Ovary (tissue), 9 donors: Measurements from ENCODE around the gene CD300LF. TPM values are rescaled to one million over a fixed set of nuclear protein-coding genes. Genes with fewer than 3 reads are reported as not detected.

Experiments
- DNase-seq, 5 donors: peaks; one replicate each; pipeline ENCODE4 v3.0.0-alpha.2; 2019 to 2020
- H3K27ac ChIP-seq, 2 donors: fragments of 200-600 bp; one replicate each; pipeline versions ENCODE4 v1.5.1 to v1.8.0; 2019 to 2022
- H3K27me3 ChIP-seq: fragments of 200-600 bp; one replicate; pipeline ENCODE4 v1.8.0; 2022
- H3K36me3 ChIP-seq: fragments of 200-600 bp; sonication (generic); one replicate; pipeline ENCODE4 v1.5.1; 2019
- H3K4me1 ChIP-seq: one replicate; pipeline ENCODE4 v1.8.1; 2013; ENCODE audit warnings: mild to moderate bottlenecking, moderate library complexity; ENCODE audit not compliant: insufficient read depth
- H3K4me3 ChIP-seq: fragments of 200-600 bp; sonication (generic); one replicate; pipeline ENCODE4 v1.5.1; 2017
- H3K9me3 ChIP-seq, 2 donors: fragments of 200-600 bp in 1 of 2; sonication (generic) in 1 of 2; one replicate each; pipeline versions ENCODE4 v1.5.1 to v1.8.1; 2013 to 2019; ENCODE audit warnings: mild to moderate bottlenecking in 1 of 2, moderate library complexity in 1 of 2
- CTCF ChIP-seq, 3 donors: fragments of 450-650 bp in 2 of 3; fragments of 200-600 bp in 1 of 3; IDR thresholded peaks; one replicate each; pipeline versions ENCODE4 v1.5.1 to v1.8.0; 2016 to 2022; ENCODE audit warnings: antibody characterized with exemption in 3 of 3, mild to moderate bottlenecking in 1 of 3
- EP300 ChIP-seq: sonication (generic); formaldehyde crosslinking; IDR thresholded peaks from one replicate; pipeline ENCODE4 v1.6.1; 2017; ENCODE audit warnings: antibody characterized with exemption
- POLR2A ChIP-seq: fragments of 450-650 bp; IDR thresholded peaks from one replicate; pipeline ENCODE4 v1.6.1; 2017; ENCODE audit warnings: antibody characterized with exemption, mild to moderate bottlenecking, moderate library complexity
- WGBS, 3 donors: extraction: QIAGEN DNeasy Blood & Tissue Kit in 1 of 3; methylation state at CpG; one replicate each; pipeline versions ENCODE4 v1.1.5 to v1.1.7; 2013 to 2017; 5-methylcytosine and 5-hydroxymethylcytosine counted together
- intact Hi-C, 4 donors: fragments of 100-400 bp; cut with DNase I; formaldehyde crosslinking; loops; one replicate each; pipeline versions ENCODE4 v1.11.0 to v1.15.1; 2022 to 2023
- polyA plus RNA-seq, 2 donors: library from polyadenylated mRNA; stranded (reverse); fragments of 200-250 nt in 1 of 2; fragments of 350-450 nt in 1 of 2; fragmentation: Illumina TruSeq in 1 of 2; extraction: RNeasy Lipid Tissue Mini Kit (QIAGEN cat#74804) in 1 of 2; gene quantifications; one replicate each; pipeline ENCODE4 v1.2.3, GENCODE V29; 2013 to 2014
- total RNA-seq, 7 donors: library from RNA; depleted of rRNA in 2 of 7; stranded (reverse); fragments of >200 nt in 2 of 7; fragmentation: NEBNext Ultra II Directional in 3 of 7; extraction: Animal tissue kit (Norgen Biotek cat#: 25700) in 3 of 7; gene quantifications; one replicate each; pipeline versions ENCODE4 v1.1.0 to v1.2.4, GENCODE V29; 2016 to 2023
- donor health status: DM: no; HTN: no; CAD: no; lungs with moderate emphysema.
- donor health status: DM: no; HTN: no; CAD: no.
- donor health status: Bipolar disorder and iron deficiency.
- donor health status: DM: yes; HTN: yes; CAD: no.
- donor health status: DM: no; HTN: no; CAD: no.
- donor health status: DM: yes; HTN: yes; CAD: no.

CD300LF gene
- total and polyA plus RNA-seq, 9 donors, result 0.23 to 3.9 (median 0.39) TPM; not detected in 1

GRCh38 chr17:74740641-74741387 is 28.1 kb upstream of the CD300LF start:
- H3K4me1 ChIP-seq, result peaks cover 12% of the 10 kb centered on the region
- H3K27me3 ChIP-seq, result no peaks in the 10 kb centered on the region
- no peak for DNase-seq
- H3K4me3 ChIP-seq, result no peak overlapping the region
- WGBS, 3 donors, result 80 to 87% (median 83%) methylated on average over 16 to 17 of the region's 17 CpGs
- intact Hi-C loops, result loop anchor here in 1 of 4 donors (5.0 to 10.0 kb wide), 3 partner anchors 126 to 526 kb away; partner anchors contain the start of gene TTYH2
- H3K36me3 ChIP-seq, result no peaks in the 10 kb centered on the region
- no peaks in the 10 kb centered on the region for H3K9me3 ChIP-seq
- TF ChIP-seq CTCF (IDR thresholded peaks at IDR 0.05), result no peak
- H3K27ac ChIP-seq, result no peak overlapping the region

- Histone ChIP-seq H3K36me3 (no peaks in the 10 kb centered on the region), H3K27me3 (no peaks in the 10 kb centered on the region), H3K4me3 (no peak overlapping the region), H3K27ac (no peak overlapping the region), H3K4me1 (peaks cover 12% of the 10 kb centered on the region), H3K9me3 (no peaks in the 10 kb centered on the region)
- 91 to 93% (median 92%) methylated on average over 6 of the region's 6 CpGs for WGBS, 3 donors
- intact Hi-C loops, result loop anchor here in 1 of 4 donors (5.0 to 10.0 kb wide), 3 partner anchors 127 to 525 kb away; partner anchors contain the start of gene TTYH2
- no peak for DNase-seq
- TF ChIP-seq EP300 (no peak), POLR2A (no peak), CTCF (IDR thresholded peaks at IDR 0.05) (no peak)
Observed at GRCh38 chr17:74740173-74740572, 27.4 kb upstream of the CD300LF start.

DNA sequence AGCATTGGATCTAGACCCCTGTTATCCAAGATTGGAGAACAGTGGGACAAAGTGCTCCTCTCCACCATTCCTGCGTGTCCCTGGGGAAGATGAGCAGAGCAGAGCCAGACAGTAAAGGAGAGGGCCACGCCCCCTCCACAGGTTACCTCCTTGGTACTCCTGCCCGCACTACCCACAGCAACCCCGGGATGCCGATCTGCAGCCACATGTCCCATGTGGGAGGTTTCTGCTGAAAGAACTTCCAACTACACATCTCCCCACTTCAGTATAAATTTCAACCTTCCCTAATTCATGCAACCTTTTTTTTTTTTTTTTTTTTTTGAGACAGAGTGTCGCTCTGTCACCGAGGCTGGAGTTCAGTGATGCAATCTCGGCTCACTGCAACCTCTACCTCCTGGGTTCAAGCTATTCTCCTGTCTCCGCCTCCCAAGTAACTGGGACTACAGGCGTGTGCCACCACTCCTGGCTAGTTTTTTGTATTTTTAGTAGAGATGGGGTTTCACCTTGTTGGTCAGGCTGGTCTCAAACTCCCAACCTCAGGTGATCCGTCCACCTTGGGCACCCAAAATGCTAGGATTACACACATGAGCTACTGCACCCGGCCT is 26.6 kb upstream of the CD300LF start:
- Histone ChIP-seq H3K4me3 (no peak overlapping the region), H3K4me1 (peaks cover 12% of the 10 kb centered on the region), H3K36me3 (no peaks in the 10 kb centered on the region), H3K27ac (no peak overlapping the region), H3K27me3 (no peaks in the 10 kb centered on the region), H3K9me3 (no peaks in the 10 kb centered on the region)
- no peak for TF ChIP-seq CTCF (IDR thresholded peaks at IDR 0.05)
- TF ChIP-seq EP300, result no peak
- TF ChIP-seq POLR2A, result no peak
- intact Hi-C loops, result no loop called here
- no peak for DNase-seq
- 84 to 86% (median 84%) methylated on average over 12 of the region's 12 CpGs for WGBS, 3 donors

GRCh38 chr17:74738051-74738996 is 25.6 kb upstream of the CD300LF start:
- peak in 1 of 5 donors; percentile 32 for DNase-seq
- WGBS, 3 donors, result 11 to 20% (median 19%) methylated on average over 15 to 16 of the region's 16 CpGs
- intact Hi-C loops, result no loop called here

More at GRCh38 chr17:74738051-74738996, 25.6 kb upstream of the CD300LF start:
- H3K27ac ChIP-seq, result no peak overlapping the region
- H3K4me3 ChIP-seq, result no peak overlapping the region
- no peaks in the 10 kb centered on the region for H3K27me3 ChIP-seq
- peaks cover 12% of the 10 kb centered on the region for H3K4me1 ChIP-seq
- H3K36me3 ChIP-seq, result no peaks in the 10 kb centered on the region
- H3K9me3 ChIP-seq, result no peaks in the 10 kb centered on the region
- TF ChIP-seq CTCF (IDR thresholded peaks at IDR 0.05) (no peak), POLR2A (no peak), EP300 (no peak)
